AG09309 (cell line): ENCODE measurements around the gene YPEL4.
A peak's percentile ranks its signal among the peaks of the same experiment; 100 is the strongest.
"Not testable (repeated sequence)": the region's sequence is repeated elsewhere in the genome, so short reads cannot be mapped to it uniquely, and the experiment has no call there.

Experiments
- DNase-seq: peaks from one replicate; pipeline ENCODE4 v3.0.0-alpha.2; 2010; ENCODE audit warnings: low read depth
- H3K4me3 ChIP-seq: 2 replicates; pipeline ENCODE4 v1.5.1; 2011; ENCODE audit warnings: mild to moderate bottlenecking, low read depth, low read length, moderate library complexity; ENCODE audit not compliant: control insufficient read depth
- TF ChIP-seq, protein P1 (sequence below): IDR thresholded peaks from 2 replicates; pipeline ENCODE4 v1.5.1; 2011; ENCODE audit warnings: mild to moderate bottlenecking, low read depth, low read length, inconsistent platforms; ENCODE audit not compliant: insufficient read depth, control insufficient read depth; ENCODE audit errors: missing control alignments

The YPEL4 gene, protein sequence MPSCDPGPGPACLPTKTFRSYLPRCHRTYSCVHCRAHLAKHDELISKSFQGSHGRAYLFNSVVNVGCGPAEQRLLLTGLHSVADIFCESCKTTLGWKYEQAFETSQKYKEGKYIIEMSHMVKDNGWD

DNA sequence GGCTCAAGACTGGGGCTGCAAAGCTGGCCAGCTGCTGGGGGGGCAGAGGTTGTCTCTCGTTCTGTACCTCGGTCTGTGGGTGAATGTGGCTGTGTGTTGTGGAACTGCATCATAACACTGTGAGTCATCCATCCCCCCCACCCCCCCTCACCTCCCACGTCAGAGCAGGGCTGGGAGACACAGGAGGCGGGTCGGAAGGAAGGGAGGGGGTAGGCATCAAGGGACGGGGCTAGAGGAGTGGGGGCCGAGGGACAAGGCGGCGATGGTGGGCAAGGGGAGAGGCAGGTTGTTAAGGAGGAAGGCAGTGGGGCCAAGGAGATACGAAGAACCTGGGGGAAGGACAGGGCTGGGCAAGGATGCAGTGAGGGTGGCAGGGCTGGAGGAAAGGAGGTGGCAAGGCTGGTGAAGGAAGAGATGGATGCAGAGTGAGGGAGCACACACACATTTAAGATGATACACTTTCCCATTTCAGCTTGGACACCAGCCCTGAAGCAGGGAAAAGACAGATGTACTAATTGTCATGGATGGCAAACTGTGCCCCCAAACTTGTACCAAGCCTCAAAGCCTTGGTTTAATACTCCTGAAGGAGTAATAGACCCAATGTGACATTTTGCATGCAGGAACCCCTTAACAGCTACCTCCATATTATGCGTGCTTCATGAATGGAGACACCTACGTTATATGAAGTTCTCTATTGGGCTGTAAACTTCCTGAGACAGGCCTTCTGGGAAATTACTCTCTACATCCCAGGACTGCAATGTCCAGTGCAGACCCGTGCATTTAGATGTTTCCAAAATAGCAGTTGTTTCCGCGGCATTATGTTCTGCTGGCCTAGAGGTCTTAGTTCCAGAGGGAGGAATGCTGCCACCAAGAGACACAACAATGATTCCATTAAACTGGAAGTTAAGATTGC, at the start of gene YPEL4:
TSS of gene YPEL4 (minus strand) at position 87 of the 913 bp plus-strand sequence. CDS start 2,805 bp downstream, outside the sequence.
- TF ChIP-seq, protein P1, sequence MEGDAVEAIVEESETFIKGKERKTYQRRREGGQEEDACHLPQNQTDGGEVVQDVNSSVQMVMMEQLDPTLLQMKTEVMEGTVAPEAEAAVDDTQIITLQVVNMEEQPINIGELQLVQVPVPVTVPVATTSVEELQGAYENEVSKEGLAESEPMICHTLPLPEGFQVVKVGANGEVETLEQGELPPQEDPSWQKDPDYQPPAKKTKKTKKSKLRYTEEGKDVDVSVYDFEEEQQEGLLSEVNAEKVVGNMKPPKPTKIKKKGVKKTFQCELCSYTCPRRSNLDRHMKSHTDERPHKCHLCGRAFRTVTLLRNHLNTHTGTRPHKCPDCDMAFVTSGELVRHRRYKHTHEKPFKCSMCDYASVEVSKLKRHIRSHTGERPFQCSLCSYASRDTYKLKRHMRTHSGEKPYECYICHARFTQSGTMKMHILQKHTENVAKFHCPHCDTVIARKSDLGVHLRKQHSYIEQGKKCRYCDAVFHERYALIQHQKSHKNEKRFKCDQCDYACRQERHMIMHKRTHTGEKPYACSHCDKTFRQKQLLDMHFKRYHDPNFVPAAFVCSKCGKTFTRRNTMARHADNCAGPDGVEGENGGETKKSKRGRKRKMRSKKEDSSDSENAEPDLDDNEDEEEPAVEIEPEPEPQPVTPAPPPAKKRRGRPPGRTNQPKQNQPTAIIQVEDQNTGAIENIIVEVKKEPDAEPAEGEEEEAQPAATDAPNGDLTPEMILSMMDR: no peak
- DNase-seq: no peak
- H3K4me3 ChIP-seq: peak within 1 kb of the TSS; percentile 41

DNA sequence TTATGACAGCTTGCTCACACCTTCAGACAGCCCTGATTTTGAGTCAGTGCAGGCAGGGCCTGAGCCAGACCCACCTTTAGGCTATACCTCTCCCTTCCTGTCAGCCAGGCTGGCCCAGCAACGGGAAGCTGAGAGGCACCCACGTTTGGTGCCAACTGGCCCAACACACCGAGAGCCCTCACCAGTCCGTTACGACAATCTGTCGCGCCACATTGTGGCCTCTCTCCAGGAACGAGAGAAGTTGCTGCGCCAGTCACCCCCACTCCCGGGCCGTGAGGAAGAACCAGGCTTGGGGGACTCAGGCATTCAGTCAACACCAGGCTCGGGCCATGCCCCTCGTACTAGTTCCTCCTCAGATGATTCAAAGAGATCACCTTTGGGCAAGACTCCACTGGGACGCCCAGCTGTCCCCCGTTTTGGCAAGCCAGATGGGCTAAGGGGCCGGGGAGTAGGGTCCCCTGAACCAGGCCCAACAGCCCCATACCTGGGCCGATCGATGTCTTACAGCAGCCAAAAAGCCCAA, 49.2 kb upstream of the YPEL4 start:
- TF ChIP-seq, protein P1: no peak
- DNase-seq: no peak
- no peak overlapping the region for H3K4me3 ChIP-seq

DNA sequence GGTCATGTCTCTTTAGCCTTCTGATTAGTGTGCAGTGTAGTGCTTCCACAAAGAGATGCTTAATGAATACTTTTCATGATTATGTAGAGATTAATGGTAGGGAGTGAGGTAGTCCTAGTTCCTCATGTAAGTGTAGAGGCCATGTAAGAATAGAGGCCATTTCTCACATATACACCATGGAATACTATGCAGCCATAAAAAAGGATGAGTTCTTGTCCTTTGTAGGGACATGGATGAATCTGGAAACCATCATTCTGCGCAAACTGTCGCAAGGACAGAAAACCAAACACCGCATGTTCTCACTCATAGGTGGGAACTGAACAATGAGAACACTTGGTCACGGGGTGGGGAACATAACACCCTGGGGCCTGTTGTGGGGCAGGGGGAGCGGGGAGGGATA, 40.8 kb upstream of the YPEL4 start:
- not testable (repeated sequence) for H3K4me3 ChIP-seq, DNase-seq

DNA sequence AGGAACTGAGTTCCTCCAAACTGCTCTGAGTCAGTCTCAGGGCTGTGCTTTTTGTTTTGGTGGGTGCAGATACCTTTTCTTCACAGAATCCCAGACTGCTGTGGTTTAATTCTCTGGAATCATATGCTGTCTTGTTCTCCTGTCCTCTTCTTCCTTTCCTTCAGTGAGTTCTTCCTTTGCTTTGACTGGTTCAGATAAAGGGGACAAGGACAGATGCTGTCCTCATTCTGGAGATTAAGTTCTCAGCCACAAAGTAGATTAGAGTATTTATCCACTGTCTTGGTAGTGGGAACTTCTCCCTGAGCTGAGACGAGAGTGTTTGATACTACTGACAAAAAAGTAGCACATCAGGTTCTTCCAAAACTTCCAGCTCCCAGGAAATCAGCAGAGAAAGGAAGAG, 31.5 kb upstream of the YPEL4 start:
- TF ChIP-seq, protein P1: no peak
- H3K4me3 ChIP-seq: no peak overlapping the region

DNA sequence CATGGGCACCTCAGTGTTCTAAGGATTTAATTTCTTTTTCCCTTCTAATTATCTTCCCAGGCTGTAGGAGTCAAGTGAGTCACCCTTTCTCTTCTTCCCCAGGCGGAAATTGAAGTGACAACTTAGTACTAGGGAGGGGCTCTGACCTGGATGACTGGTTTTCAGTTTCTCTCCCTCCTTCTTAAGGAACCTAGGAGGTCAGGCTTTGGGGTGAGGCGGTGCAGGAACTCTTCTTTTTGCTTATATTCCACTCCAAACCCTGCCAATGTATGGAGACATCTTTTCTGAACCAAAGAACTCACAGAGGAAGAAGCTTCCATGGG, 30.8 kb upstream of the YPEL4 start:
- no peak overlapping the region for H3K4me3 ChIP-seq
- DNase-seq: no peak
- TF ChIP-seq, protein P1: no peak

More for the DNA sequence above, 31.5 kb upstream of the YPEL4 start:
- DNase-seq: no peak

DNA sequence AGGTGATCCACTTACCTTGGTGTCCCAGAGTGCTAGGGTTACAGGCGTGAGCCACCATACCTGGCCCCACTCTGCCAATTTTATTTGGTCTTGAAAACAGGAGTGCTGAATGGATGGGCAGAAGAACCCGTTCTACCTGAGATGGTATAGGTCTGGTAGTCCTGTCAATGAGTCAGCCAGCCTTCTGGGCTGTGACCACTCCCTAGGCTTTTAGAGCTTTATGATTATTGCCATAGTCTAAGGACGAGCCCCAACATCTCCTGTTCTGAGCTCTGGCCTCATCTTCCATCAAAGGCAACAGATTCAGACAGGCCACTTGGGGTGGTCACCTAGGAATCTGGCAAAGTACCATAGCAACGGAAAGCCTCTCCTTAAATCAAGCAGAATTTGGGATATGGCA, 29.7 kb upstream of the YPEL4 start:
- no peak overlapping the region for H3K4me3 ChIP-seq
- DNase-seq: no peak
- TF ChIP-seq, protein P1: no peak
